Esophagus mucosa (tissue), 1 donor: ENCODE results near the gene GAMT. TPM values are rescaled to one million over a fixed set of nuclear protein-coding genes. Genes with fewer than 3 reads are reported as not detected.
"Not testable (repeated sequence)": the region's sequence is repeated elsewhere in the genome, so short reads cannot be mapped to it uniquely, and the experiment has no call there.

Source experiments
- ATAC-seq: fragments of 200-7000 bp; cut with Tn5 transposase; one replicate; pipeline ENCODE4 v1.9.1; 2020
- total RNA-seq: library from RNA; stranded (reverse); gene quantifications from one replicate; pipeline ENCODE4 v1.2.4, GENCODE V29; 2023
- donor health status: DM: yes; HTN: yes; CAD: no.

GAMT gene
- total RNA-seq, 1 donor from 2014 or later: 19.2 TPM

DNA sequence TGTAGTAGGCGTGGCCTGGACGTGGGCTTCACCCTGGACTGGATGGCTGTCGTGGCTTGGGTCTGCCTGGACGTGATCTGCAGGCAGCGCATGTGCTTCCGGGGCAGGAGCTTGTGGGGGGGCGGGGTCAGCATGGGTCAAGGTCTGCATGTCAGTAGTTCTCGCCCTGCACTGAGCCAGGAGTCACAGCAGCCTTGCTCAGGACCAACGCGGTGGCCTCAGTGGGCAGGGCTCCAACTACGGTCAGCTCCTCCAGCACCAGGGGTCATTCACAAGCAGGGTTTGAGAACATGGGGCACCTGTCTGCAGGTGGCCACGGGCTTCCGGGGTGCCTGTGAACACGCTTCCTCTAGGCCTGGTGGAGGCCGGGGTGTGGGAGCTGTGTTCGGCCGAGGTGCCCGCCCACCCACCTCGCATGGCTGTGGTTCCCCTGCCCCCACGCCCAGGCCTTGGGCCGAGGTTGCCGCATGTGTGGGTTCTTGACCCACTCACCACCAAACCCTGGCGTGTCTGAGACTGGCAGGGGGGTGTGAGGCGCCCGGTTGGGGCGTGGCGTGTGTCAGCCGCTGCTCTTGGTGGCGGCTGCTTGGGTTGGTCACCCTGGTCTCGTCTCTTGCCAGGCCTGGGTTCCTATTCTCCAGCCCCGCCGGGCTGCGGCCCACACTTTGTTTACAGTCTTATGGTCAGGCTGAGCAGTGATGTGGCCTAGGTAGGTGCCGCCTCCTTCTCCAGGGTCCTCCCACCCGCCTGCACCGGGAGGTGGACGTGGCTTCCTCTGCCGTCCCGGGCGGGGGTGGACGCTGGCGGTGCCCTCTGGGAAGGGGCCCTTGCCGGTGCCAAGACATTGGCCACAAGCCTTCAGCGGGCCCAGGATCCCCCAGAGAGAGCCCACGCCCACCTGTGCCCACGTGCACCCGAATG lies 32.0 kb upstream of the GAMT start:
- ATAC-seq: no peak

DNA sequence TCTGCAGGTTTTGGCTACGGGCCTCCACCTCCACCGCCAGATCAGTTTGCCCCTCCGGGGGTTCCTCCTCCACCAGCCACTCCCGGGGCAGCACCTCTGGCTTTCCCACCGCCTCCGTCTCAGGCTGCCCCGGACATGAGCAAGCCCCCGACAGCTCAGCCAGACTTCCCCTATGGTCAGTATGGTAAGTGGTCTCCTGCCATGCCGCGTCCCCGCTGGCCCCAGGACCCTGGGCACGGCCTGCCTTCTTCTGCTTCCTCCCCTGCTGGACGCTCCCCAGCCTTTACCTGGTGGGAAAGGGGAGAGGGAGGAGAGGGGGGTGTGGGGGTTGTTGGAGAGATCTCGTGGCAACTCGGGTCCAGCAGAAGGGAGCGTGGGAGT lies 31.2 kb upstream of the GAMT start:
- no peak for ATAC-seq

DNA sequence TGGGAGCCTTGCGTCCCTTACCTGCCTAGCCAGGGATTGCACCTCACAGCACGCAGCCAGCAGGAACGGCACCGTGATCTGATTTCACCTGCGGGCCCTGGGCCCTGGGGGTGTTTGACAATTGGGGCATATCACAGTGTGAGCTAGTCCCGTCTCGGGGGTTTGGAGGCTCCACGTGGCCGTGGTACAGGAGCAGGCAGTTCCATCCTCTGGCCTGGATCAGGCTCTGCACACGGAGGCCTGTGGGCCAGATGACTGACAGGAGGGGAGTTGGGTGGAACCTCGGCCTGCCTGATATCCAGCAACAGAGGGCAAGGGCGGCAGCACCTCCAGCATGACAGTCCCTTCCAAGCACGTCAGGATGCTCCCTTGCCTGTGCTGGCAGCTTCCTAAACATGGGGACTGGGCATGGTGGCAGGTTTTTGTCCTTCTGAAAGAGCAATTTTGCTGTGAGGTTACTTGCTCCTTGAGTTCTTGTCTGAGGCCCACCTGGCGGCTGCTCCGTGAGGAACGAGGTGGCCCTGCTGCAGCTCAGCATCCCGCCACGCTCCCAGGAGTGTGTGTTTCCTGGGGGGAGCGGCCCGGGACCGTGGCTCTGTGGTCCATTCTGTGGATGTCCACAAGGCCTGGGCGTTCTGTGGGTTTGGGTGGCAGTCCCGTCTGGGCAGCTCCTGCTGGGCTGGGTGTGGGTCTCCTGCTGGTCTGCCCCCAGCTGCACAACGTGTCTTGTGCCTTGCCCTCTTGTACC lies 30.6 kb upstream of the GAMT start:
- no peak for ATAC-seq

DNA sequence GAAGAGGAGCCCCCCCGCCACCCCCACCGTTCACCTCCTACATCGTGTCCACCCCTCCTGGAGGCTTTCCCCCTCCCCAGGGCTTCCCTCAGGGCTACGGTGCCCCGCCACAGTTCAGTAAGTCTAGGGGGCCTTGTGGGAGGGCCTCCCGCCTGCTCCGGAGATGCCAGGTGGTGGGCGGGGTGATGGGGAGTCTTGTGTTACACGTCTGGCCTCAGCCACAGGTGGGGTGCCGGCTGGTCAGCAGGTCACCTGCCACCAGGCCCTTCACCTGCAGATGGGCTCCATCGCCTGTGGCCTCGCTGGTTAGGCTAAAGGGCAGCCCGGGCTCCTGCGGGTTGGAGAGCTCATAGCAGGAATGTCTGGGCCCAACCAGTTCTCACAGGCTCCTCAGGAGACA lies 28.9 kb upstream of the GAMT start:
- ATAC-seq: no peak

DNA sequence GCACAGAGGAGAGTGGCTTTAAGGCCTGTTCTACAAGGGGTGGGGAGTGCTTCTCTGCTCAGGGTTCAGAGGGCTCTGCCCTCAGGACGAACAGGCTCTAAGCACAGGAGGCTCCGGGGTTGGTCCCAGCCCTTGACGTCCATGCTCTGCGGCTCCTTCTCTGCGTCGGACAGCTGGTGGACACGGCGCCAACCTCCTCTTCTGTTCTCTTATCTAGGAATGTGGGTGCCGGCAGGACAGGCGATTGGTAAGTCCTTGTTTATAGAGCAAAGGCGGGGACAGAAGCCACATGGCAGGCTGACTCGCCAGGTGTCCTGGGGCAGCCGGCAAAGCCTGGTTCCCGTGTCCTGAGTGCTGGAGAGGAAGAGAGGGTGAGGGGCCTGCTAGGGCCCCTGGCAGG lies 28.4 kb upstream of the GAMT start:
- no peak for ATAC-seq

DNA sequence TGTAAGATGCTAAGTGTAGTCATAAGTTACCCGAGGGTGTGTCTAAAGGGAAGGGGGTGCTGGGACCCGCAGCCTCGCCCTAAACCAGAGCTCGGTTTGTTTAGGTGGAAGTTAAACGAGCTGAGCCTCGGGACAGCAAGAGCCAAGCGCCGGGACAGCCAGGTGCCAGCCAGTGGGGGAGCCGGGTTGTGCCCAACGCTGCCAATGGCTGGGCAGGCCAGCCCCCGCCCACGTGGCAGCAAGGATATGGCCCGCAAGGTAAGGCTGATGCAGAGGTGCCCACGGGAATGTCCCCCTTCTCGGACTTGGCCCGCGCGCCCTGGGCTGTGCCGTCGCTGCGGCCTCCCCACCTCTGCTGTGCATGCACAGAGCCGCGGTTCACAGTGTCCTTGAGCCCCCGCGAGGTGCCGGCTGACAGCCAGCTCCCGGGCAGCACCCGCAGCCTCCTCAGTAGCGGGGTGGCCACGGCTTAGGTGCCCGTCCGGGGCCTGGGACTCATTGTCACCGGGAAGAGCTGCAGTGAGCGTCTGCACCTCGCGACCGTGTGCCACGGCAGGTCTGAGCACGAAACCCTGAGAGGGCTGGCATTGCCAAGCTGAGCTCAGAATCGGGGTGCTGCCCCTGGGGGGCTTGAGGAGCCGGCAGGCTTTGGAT lies 27.5 kb upstream of the GAMT start:
- no peak for ATAC-seq

DNA sequence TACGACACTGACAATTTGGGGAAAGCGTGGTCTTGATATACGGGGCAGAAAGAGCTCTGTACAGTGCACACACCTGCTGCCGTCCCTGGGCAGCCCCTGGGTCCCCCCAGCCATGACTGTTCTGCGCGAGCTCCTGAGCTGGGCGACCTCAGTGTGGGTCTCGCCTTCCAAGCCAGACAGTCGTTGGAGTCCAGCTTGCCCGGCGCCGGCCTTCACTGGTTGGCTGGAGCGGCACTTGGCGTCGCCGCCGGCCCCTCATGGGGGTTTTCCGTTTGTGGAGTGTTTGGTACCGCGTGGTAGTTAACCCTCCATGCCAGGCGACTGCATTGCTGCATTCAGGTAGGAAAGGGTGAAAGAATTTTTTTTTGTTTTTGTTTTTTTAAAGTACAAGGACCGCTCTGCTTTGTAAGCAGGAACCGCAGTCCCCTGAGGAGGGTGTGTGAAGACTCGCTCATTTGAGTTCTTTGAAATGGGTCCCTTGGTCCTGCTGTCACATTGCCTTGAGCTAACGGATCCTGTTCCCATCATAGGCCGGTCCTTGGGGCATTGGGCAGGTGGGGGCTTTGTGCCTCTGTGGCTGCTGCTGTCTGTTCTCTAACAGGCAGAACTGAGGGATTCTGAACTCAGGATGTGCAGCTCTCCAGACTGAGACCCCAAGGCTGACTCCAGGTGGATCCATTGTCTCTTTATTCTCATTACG lies 26.0 kb upstream of the GAMT start:
- ATAC-seq: no peak

DNA sequence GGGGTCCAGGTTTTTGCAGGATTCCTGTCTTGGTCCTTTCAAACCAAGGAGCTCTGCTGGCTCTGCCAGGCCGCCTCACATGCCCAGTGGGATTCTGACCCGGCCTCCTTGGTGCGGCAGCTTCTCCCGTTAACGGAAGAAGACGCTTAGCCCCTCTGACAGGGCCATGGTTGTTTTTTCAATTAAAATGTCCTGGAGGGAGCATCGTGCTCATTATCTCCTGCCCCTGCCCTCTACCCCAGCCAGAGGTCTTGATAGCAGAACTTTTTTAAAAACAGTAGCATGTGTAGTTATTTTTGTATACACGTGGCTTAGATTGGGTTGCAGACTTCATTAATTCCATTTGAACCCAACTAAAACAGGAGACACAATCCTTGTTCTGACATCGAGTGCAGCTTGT lies 25.4 kb upstream of the GAMT start:
- no peak for ATAC-seq

DNA sequence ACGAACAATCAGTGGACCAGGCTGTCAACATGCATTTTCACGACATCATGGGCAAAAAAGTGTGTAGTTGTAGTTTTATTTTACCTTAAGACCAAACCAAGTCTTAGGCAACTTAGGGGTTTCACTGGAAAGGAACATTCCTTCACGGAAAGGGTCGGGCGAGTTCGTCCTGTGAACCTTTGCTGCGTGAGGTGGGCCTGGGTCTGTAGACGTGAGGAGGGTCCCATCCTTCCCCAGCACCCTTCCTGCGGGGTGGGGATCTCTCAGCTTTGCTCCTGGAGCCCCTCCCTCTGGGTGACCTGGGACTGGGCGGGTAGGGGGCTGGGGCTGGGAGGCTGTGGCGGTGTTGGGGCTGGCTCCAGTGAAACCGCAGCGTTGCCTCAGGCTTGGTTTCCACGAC lies 24.6 kb upstream of the GAMT start:
- no peak for ATAC-seq

DNA sequence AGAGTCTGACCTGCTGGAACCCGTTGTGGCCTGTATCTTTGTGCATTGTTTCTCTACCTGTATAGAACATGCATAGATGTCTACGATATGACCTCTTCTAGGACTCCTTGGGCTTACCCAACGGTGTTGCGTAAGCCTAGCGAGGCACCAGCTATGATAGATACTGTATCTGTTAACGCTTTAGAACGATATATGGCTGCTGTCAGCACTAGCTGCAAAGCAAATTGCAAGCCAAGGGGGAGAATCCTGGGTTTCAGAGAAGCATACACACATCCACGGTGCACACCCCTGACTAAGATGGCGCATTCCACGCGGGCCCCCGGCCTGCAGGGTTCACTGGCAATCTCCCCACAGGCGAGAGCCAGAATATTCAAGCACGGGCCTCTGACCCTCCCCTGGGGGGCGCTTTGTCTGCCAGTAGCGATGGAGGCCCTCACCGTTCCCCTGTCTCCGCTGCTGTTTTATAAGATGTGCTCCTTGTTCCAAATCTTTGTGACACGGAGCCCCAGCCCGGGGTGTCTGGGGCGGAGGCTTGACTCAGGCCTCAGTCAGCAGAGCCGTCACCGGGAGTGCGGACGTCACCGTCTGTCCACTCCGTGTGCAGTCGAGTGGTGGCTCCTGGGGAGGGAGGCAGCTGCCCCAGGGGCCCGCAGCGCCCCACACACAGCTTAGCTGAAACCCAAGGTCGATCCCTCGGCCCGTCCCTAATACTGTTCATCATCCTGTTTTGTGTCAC lies 23.9 kb upstream of the GAMT start:
- ATAC-seq: peak; percentile 87

DNA sequence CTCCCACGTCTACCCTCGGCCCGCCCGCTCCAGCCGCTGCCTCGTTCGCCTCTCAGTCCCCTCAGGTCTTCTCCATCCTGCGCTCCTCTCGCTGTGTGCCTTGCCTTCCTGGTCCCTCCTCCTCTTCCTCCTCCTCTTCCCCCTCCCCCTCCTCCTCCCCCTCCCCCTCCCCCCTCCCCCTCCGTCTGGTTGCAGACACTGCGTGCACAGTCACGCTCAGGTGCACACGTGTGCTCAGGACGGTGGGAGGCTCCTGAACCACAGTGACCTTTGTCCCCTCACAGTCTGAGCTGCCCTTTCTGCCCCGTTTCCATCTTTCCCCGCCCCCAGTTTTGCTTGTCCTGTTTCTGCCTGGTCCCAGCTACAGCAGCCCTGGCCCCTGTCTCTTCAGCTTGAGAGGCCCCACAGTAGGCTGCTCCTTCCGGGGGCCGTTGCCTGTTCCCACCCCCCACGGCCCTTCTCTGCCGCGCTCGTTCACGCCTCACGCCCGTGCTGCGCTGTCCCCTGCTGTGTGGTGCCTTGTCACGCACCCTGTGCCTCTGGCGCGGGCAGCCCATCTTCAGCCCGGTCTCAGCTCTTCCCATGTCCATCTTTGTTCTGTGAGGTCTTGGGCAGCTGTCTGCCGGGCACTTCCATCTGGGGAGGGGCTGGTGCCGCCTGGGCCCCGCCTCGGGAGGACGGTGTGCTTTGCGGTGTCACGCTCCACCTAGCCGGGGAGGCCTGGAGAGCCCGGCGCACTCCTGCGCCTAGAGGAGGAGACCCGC lies 23.0 kb upstream of the GAMT start:
- peak; percentile 24 for ATAC-seq

DNA sequence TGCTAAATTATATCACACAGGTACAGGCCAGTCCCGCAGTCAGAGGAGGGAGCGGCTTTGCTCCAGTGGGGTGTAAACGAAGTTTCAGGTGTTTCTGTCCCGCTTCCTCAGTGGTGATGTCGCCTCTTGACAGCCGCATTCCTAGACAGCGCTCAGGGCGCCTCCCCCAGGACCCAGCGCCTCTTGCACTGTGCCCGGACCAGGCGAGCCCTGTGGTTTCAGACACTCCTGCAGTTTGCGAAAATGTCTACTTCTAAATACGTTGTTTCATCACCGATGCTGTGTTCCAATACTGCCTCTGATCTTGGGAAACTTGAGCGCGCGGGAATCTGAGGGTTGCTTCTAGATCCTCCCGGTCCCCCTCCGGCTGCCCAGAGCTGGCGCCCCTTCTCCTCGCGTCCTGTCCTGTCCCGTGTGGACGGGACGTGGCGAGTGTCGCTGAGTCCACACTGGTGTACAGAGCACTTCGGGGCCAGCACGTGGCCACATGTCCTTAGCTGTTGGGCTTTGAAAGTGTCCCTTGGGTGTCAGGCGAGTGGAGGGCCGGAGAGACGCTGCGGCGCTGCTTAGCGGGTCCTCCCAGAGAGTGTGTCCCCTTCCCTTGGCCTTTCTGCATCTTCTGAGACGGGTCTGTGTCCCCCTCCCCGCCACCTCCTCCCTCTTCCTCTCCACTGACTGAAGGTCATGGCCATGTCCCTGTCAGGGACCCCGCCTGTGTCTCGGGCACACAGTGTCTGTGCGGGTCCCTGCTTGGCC lies 22.3 kb upstream of the GAMT start:
- ATAC-seq: no peak

DNA sequence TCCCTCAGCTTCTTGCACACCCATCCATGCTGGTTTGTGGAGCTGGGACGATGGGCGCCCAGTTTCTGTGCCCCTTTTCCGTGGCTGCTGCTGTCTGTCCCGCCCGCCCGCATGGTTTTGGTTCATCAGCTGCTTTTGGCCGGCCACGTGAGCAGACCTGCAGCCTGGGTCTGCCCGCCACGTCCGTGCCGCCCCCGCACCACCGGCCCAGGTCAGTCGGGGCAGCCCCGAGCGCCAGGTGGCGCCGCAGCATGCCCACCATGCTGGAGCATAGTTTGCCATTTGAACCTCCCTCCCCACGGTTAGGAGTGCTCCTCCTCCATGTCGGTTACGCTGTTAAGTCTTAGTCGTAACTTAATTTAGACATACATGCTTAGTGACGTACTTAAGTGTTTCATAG lies 21.6 kb upstream of the GAMT start:
- ATAC-seq: no peak

DNA sequence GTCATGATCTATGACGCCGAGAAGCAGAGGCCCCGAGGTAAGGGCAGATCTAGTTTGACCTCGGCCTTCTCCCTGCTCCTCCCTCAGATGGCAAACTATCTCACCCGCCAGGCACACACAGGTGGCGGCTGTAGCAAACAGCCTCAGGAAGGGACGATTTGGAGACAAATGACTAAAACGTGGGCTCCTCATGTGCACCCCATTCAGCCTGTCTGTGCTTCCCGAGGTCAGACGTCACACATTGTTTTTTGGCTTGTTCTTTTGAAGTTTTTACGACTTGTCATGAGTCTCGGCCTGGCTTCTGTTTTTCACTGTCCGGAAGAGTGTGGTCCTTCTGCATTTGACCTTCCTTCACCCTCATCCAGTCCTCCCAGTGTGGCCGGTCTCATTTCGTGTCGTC lies 21.0 kb upstream of the GAMT start:
- no peak for ATAC-seq

DNA sequence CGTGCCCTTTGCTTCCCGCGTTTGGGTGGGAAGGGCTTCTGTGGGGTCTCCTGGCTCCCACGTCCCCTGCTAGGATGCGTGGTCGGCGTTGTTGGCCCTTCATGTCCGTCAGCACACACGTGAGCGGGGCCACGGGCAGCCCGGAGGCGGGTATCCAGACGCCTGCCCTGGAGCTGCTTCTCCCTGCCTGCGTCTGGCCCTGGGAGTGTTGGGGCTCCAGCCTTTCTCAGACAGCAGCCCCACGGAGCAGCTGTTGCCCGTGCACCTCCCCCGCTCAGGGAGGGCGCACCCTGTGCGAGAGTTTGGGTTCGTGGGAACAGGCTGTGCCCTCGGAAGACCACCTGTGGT lies 20.6 kb upstream of the GAMT start:
- ATAC-seq: no peak

DNA sequence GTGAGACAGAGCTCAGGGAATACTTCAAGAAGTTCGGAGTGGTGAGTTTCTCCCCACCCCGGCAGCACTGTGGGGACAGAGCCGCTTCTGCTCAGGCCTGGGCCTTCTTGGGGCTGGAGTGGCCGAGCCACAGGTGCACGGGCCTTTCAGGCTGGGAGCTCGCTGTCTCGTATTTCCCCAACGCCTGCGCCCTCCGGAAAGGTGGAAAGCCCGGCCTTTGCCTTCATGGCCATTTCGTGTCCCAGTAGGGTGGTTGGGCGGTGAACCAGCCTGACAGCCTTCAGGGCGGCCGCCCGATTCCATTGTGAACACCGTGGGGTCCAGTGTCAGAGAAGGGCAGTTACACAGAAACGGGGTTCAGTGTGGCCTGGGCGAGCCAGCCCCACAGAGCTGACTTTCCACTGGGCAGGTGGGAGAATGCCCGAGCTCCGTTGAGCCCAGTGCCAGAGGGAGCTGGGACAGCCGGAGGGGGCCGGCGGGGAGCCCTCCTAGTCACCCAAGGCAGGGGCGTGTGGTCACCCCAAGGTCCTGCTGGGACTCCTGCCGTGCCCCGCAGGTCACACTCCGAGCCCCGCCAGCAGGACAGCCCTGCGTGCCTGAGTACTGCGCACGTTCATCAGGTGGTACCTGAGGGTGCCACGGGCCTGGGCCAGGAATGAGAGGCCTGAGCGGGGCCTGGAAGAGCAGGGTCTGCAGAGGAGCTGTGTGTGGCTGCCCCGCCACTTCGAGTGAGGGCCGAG lies 20.0 kb upstream of the GAMT start:
- no peak for ATAC-seq

DNA sequence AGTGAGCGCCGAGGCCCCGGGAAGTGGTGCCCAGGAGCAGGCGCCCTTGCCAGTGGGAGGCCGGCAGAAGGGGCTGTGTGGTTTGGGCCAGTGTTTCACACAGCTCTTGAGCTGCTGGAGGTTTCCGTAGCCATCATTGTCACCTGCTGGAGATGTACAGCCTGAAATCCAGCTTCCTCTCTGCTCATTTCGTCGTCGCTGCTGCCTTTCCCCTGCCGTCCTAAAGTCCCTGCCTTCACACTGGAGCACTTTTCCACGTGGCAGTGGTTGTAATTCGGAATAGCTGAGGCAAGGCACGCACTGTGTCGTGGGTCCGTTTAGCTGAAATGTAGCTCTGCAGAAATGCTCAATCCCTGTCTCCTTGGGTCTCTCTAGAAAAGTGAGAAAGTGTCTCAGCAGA lies 19.2 kb upstream of the GAMT start:
- ATAC-seq: no peak

DNA sequence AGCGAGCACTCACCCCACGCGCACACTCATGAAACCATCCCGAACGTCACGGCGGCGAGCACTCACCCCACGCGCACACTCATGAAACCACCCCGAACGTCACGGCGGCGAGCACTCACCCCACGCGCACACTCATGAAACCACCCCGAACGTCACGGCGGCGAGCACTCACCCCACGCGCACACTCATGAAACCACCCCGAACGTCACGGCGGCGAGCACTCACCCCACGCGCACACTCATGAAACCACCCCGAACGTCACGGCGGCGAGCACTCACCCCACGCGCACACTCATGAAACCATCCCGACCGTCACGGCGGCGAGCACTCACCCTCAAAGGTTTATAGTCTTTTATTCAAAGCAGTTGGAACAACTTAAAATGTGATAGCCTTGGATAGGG lies 18.7 kb upstream of the GAMT start:
- ATAC-seq: not testable (repeated sequence)

DNA sequence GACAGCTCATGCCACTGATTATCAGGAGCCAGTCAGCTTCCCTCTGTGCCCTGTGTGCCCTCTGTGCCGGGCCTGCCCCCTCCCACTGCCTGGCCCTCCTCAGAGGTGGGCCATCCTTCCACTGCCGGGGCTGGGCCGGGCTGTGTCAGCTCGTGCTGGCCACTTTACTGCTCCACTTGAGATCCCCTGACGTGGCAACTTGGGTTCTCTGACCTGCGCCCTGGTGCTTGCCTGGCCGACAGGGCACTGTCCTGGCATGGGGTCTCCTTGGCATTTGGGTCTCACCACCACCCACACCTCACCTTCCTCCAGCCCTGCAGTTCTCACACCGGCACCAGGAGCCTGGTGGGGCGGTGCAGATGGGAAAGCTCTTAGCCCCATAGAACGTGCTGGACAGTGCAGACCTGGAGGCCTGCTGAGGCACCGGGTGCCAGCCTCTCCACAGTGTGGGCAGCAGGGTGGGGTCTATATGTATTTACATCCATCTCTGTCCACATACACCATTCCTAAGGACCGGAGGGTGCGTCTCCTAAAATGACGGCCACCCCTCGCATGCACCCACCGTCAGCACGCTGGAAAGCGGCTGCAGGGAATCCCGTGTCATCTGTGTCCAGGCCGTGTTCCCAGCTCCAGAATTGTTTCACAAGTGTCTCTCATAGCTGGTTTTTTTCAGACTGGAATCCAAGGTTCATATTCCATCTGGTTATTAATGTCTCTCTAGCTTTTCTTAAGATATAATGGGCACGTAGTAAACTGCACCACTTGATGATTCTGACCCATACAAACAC lies 17.8 kb upstream of the GAMT start:
- ATAC-seq: no peak
